PC-9 (cell line): ENCODE measurements around the gene PLEKHG4B. TPM values are rescaled to one million over a fixed set of nuclear protein-coding genes. Genes with fewer than 3 reads are reported as not detected.

Experiments
- BruUV-seq: library from RNA; stranded (reverse); fragments of 400-500 nt; replicated peaks from 2 replicates; lab custom pipeline; 2021; lab: Mats Ljungman, UMichigan
- CTCF ChIA-PET: fragments of 300-600 bp; sonication (Branson Sonifier 250); formaldehyde crosslinking; loops from one replicate; lab custom pipeline; 2022; ENCODE audit warnings: antibody characterized with exemption; lab: Charles Lee
- POLR2A ChIA-PET: fragments of 300-600 bp; sonication (Branson Sonifier 250); formaldehyde crosslinking; loops from one replicate; lab custom pipeline; 2022; ENCODE audit warnings: antibody characterized with exemption; ENCODE audit not compliant: unreplicated experiment; lab: Charles Lee
- DNase-seq, 2 experiments: peaks; one replicate each; pipeline versions ENCODE4 v3.0.0 to v3.0.0-alpha.2; 2015 to 2022; ENCODE audit warnings: mixed read lengths in 1 of 2
- H2AFZ ChIP-seq: fragments of 200-600 bp; sonication (generic); 2 replicates; pipeline ENCODE4 v1.8.1; 2017; ENCODE audit warnings: antibody characterized with exemption
- H3F3A ChIP-seq: fragments of 200-600 bp; sonication (generic); 2 replicates; pipeline ENCODE4 v1.8.1; 2017; ENCODE audit warnings: antibody characterized with exemption, mild to moderate bottlenecking, low read depth; ENCODE audit not compliant: insufficient read depth
- H3K27ac ChIP-seq: fragments of 200-600 bp; sonication (generic); 2 replicates; pipeline ENCODE4 v1.6.1; 2016; ENCODE audit warnings: mixed run types
- H3K27me3 ChIP-seq: fragments of 200-600 bp; sonication (generic); 2 replicates; pipeline ENCODE4 v1.6.1; 2016; ENCODE audit warnings: low read depth, mixed run types; ENCODE audit not compliant: insufficient read depth
- H3K36me3 ChIP-seq: fragments of 200-600 bp; sonication (generic); 2 replicates; pipeline ENCODE4 v1.6.1; 2016; ENCODE audit warnings: low read depth, mixed run types
- H3K4me1 ChIP-seq: fragments of 200-600 bp; sonication (generic); replicated peaks from 2 replicates; pipeline ENCODE4 v1.6.1; 2016; ENCODE audit warnings: mixed run types; ENCODE audit not compliant: insufficient read depth
- H3K4me2 ChIP-seq: fragments of 200-600 bp; sonication (generic); 2 replicates; pipeline ENCODE4 v1.6.1; 2017; ENCODE audit warnings: mixed run types
- H3K4me3 ChIP-seq: fragments of 200-600 bp; sonication (generic); 2 replicates; pipeline ENCODE4 v1.6.1; 2016; ENCODE audit warnings: mixed run types
- H3K79me2 ChIP-seq: fragments of 200-600 bp; sonication (generic); 2 replicates; pipeline ENCODE4 v1.6.1; 2017; ENCODE audit warnings: low read depth, mixed run types
- H3K9me2 ChIP-seq: fragments of 200-600 bp; sonication (generic); 2 replicates; pipeline ENCODE4 v1.8.1; 2017; ENCODE audit warnings: mild to moderate bottlenecking; ENCODE audit not compliant: insufficient read depth
- H3K9me3 ChIP-seq: fragments of 200-600 bp; sonication (generic); 2 replicates; pipeline ENCODE4 v1.8.1; 2016; ENCODE audit warnings: low read depth; ENCODE audit not compliant: insufficient read depth
- H4K20me1 ChIP-seq: fragments of 200-600 bp; sonication (generic); 2 replicates; pipeline ENCODE4 v1.8.1; 2017; ENCODE audit not compliant: insufficient read depth
- EZH2 ChIP-seq: fragments of 200-600 bp; sonication (generic); IDR thresholded peaks from 2 replicates; pipeline ENCODE4 v1.8.0; 2017; ENCODE audit warnings: antibody characterized with exemption, low read depth
- intact Hi-C: fragments of 100-400 bp; cut with micrococcal nuclease; formaldehyde crosslinking; loops from one replicate; pipeline ENCODE4 v1.10.0; 2022; ENCODE audit not compliant: unreplicated experiment
- total RNA-seq: library from RNA; stranded (reverse); gene quantifications from 2 replicates; pipeline ENCODE4 v1.2.3, GENCODE V29; 2021
- TF ChIP-seq, protein P1 (sequence below): fragments of 200-600 bp; sonication (generic); conservative IDR thresholded peaks from 2 replicates; pipeline ENCODE4 v1.6.1; 2017; ENCODE audit warnings: mixed run types, antibody characterized with exemption, mild to moderate bottlenecking, moderate library complexity

PLEKHG4B gene
- total RNA-seq, 1 experiment from 2014 or later: not detected

GRCh38 chr5:171801-172331 is 79.9 kb downstream of the PLEKHG4B start:
- Histone ChIP-seq H3F3A (no peaks in the 10 kb centered on the region), H3K79me2 (no peaks in the 10 kb centered on the region), H3K9me3 (no peaks in the 10 kb centered on the region), H3K27me3 (peaks cover 83% of the 10 kb centered on the region), H2AFZ (no peak overlapping the region), H3K9me2 (no peaks in the 10 kb centered on the region), H3K4me1 (no peaks in the 10 kb centered on the region), H3K27ac (no peak overlapping the region), H3K4me2 (no peak overlapping the region), H4K20me1 (0 out of 2 replicates have a peak, but pooled peaks cover 8% of the 10 kb centered on the region), H3K36me3 (no peaks in the 10 kb centered on the region), H3K4me3 (no peak overlapping the region)
- CTCF ChIA-PET: no interaction called here
- TF ChIP-seq EZH2: no peak
- TF ChIP-seq, protein P1, sequence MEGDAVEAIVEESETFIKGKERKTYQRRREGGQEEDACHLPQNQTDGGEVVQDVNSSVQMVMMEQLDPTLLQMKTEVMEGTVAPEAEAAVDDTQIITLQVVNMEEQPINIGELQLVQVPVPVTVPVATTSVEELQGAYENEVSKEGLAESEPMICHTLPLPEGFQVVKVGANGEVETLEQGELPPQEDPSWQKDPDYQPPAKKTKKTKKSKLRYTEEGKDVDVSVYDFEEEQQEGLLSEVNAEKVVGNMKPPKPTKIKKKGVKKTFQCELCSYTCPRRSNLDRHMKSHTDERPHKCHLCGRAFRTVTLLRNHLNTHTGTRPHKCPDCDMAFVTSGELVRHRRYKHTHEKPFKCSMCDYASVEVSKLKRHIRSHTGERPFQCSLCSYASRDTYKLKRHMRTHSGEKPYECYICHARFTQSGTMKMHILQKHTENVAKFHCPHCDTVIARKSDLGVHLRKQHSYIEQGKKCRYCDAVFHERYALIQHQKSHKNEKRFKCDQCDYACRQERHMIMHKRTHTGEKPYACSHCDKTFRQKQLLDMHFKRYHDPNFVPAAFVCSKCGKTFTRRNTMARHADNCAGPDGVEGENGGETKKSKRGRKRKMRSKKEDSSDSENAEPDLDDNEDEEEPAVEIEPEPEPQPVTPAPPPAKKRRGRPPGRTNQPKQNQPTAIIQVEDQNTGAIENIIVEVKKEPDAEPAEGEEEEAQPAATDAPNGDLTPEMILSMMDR: no peak
- BruUV-seq: no TSS peak
- no peak for DNase-seq
- intact Hi-C loops: no loop called here
- POLR2A ChIA-PET: no interaction called here

GRCh38 chr5:172421-172820 is 80.5 kb downstream of the PLEKHG4B start:
- Histone ChIP-seq H3K27me3 (peaks cover 88% of the 10 kb centered on the region), H3K9me3 (no peaks in the 10 kb centered on the region), H3K27ac (no peak overlapping the region), H3K4me1 (no peaks in the 10 kb centered on the region), H3K36me3 (no peaks in the 10 kb centered on the region), H3F3A (no peaks in the 10 kb centered on the region), H2AFZ (no peak overlapping the region), H3K9me2 (no peaks in the 10 kb centered on the region), H3K4me3 (no peak overlapping the region), H4K20me1 (0 out of 2 replicates have a peak, but pooled peaks cover 8% of the 10 kb centered on the region), H3K4me2 (no peak overlapping the region), H3K79me2 (no peaks in the 10 kb centered on the region)
- no TSS peak for BruUV-seq
- DNase-seq: no peak
- intact Hi-C loops: no loop called here
- no peak for TF ChIP-seq EZH2
- TF ChIP-seq, protein P1: no peak
- ChIA-PET CTCF (no interaction called here), POLR2A (no interaction called here)

DNA sequence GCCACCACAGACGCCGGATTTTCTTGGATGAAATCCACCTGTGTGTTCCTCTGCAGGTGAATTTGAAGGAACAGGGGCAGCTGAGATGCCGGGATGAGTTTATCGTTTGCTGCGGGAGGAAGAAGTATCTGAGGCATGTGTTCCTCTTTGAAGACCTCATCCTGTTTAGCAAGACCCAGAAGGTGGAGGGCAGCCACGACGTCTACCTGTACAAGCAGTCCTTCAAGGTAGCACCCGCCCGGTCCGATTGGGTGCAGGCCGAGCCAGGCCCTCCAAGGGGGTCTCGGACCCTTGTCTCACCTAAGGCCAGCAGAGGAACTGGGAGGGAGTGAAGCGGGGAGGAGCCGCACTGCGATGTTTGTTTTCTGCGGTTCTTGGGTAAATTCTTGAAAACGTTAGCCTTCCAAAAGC is 80.9 kb downstream of the PLEKHG4B start:
- Histone ChIP-seq H3K79me2 (no peaks in the 10 kb centered on the region), H3K4me1 (no peaks in the 10 kb centered on the region), H3K27ac (no peak overlapping the region), H3K9me3 (no peaks in the 10 kb centered on the region), H3F3A (no peaks in the 10 kb centered on the region), H3K36me3 (no peaks in the 10 kb centered on the region), H3K27me3 (peaks cover 92% of the 10 kb centered on the region), H2AFZ (no peak overlapping the region), H3K9me2 (no peaks in the 10 kb centered on the region), H3K4me2 (no peak overlapping the region), H4K20me1 (0 out of 2 replicates have a peak, but pooled peaks cover 8% of the 10 kb centered on the region), H3K4me3 (no peak overlapping the region)
- TF ChIP-seq, protein P1: no peak
- no peak for TF ChIP-seq EZH2
- no peak for DNase-seq
- POLR2A ChIA-PET: no interaction called here
- intact Hi-C loops: no loop called here
- CTCF ChIA-PET: no interaction called here
- BruUV-seq: no TSS peak
